Karpas-422 (cell line): Measurements from ENCODE around the gene NUDC. TPM values are rescaled to one million over a fixed set of nuclear protein-coding genes. Genes with fewer than 3 reads are reported as not detected.

Source experiments
- DNase-seq: peaks from one replicate; pipeline ENCODE4 v3.0.0-alpha.2; 2015
- H2AFZ ChIP-seq: fragments of 200-600 bp; sonication (generic); 2 replicates; pipeline ENCODE4 v1.6.1; 2014; ENCODE audit warnings: antibody characterized with exemption, low read length, mixed read lengths
- H3K27ac ChIP-seq: fragments of 200-600 bp; sonication (generic); 2 replicates; pipeline ENCODE4 v1.5.1; 2014; ENCODE audit warnings: mild to moderate bottlenecking, low read length, moderate library complexity
- H3K27me3 ChIP-seq: fragments of 200-600 bp; sonication (generic); 2 replicates; pipeline ENCODE4 v1.6.1; 2014; ENCODE audit warnings: low read length, mixed read lengths
- H3K36me3 ChIP-seq: fragments of 200-600 bp; sonication (generic); 2 replicates; pipeline ENCODE4 v1.6.1; 2014; ENCODE audit warnings: low read length, mixed read lengths; ENCODE audit not compliant: insufficient read depth
- H3K4me1 ChIP-seq: fragments of 200-600 bp; sonication (generic); 2 replicates; pipeline ENCODE4 v1.6.1; 2014; ENCODE audit warnings: mild to moderate bottlenecking, low read length, mixed read lengths
- H3K4me2 ChIP-seq: fragments of 200-600 bp; sonication (generic); 2 replicates; pipeline ENCODE4 v1.6.1; 2014; ENCODE audit warnings: low read length, low read depth, mild to moderate bottlenecking; ENCODE audit not compliant: poor library complexity, severe bottlenecking
- H3K4me3 ChIP-seq: fragments of 200-600 bp; sonication (generic); 2 replicates; pipeline ENCODE4 v1.5.1; 2014; ENCODE audit warnings: mild to moderate bottlenecking, antibody characterized with exemption, low read length, mixed read lengths
- H3K79me2 ChIP-seq: fragments of 200-600 bp; sonication (generic); 2 replicates; pipeline ENCODE4 v1.6.1; 2014; ENCODE audit warnings: mild to moderate bottlenecking, low read length, mixed read lengths
- H3K9ac ChIP-seq: fragments of 200-600 bp; sonication (generic); 2 replicates; pipeline ENCODE4 v1.6.0; 2014; ENCODE audit warnings: low read length
- H3K9me2 ChIP-seq: fragments of 200-600 bp; sonication (generic), shearing (Covaris generic); replicated peaks from 2 replicates; pipeline ENCODE4 v1.6.0; 2014; ENCODE audit warnings: mild to moderate bottlenecking, low read length, moderate library complexity; ENCODE audit not compliant: insufficient read depth
- H3K9me3 ChIP-seq: fragments of 300-700, 200-600 bp; sonication (generic); 2 replicates; pipeline ENCODE4 v1.6.1; 2014; ENCODE audit warnings: low read length, mixed read lengths
- H4K20me1 ChIP-seq: fragments of 200-600 bp; sonication (generic); 2 replicates; pipeline ENCODE4 v1.6.1; 2014; ENCODE audit warnings: mild to moderate bottlenecking, antibody characterized with exemption, low read length, low read depth; ENCODE audit not compliant: insufficient read depth
- total RNA-seq: library from RNA; depleted of rRNA; stranded (reverse); fragments of >200 nt; shearing (Covaris generic); gene quantifications from 2 replicates; pipeline ENCODE4 v1.2.3, GENCODE V29; 2014; ENCODE audit warnings: low replicate concordance

NUDC gene
- total RNA-seq, 1 experiment from 2014 or later, result 28.1 TPM

DNA sequence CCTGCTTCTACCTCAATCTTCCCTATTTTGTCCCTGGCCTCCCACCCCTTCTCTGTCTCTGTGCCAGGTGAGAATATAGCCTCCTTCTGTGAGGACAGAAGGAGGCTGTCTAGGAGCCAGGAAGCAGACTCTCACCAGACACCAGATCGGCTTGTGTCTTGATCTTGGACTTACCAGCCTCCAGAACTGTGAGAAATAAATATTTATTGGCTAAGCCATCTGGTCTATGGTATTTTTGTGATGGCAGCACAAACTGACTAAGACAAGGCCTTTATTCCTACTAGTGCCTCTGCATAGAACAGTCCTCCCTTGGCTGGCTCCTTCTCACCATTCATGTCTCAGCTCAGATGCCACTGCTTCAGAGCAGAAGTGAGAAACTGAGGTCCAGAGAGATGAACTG, 33.3 kb upstream of the NUDC start:
- Histone ChIP-seq H3K9me3 (no peaks in the 10 kb centered on the region), H3K9ac (no peak overlapping the region), H3K4me1 (peaks cover 20% of the 10 kb centered on the region), H4K20me1 (peaks cover 6% of the 10 kb centered on the region; the same call in 1 of the 2 replicates), H3K27me3 (no peaks in the 10 kb centered on the region), H3K4me2 (no peak overlapping the region), H3K36me3 (peaks cover 30% of the 10 kb centered on the region), H2AFZ (no peak overlapping the region), H3K79me2 (peaks cover 25% of the 10 kb centered on the region), H3K4me3 (no peak overlapping the region), H3K27ac (no peak overlapping the region), H3K9me2 (no peaks in the 10 kb centered on the region)
- DNase-seq, result no peak

DNA sequence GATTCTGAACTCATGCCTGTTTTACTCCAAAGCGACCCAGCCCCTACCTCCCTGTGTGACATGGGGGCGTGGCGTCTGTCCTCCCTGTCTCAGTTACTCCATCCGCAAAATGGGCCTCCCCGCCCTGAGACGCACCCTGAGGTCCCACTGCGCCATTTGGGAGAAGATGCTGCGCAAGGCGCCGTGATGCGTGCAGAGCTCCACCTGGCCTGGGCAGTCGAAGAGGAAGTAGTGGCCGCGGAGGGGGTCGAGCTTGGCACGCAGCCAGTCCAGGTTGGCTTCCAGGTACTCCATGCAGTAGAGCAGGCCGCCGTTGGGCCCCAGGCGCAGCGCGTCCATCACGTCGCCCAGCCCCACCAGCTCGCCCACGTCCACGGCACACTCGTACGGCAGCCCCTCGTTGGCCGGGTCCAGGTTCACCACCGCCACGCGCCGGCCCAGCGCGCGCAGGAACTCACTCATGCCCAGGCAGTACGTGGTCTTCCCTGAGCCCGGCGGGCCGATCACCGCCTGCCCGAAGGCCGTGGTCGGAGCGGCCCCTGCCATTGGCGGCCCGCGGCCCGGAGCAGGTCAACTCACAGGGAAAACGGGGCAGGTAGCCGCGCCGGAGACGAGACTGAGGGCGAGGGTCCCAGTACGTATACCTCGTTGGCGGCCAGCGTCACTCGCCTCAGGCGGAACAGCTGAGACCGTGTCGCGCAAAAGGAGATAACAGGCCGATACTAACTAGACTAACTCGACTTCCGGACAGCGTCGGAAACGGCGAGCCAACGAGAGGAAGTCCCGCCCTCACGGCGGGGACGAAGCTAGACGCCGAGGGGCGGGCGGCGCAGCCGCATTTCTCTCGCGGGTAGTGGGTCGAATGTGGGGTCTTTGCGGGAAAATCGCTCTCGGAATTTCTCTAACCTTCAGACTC, 31.7 kb upstream of the NUDC start, which contains the start of gene GPN2:
TSS of gene GPN2 (minus strand) at position 733 of the 916 bp plus-strand sequence. CDS start at position 546, 187 bp downstream.
- H3K36me3 ChIP-seq, result peaks cover 22% of the 10 kb centered on the region

DNA sequence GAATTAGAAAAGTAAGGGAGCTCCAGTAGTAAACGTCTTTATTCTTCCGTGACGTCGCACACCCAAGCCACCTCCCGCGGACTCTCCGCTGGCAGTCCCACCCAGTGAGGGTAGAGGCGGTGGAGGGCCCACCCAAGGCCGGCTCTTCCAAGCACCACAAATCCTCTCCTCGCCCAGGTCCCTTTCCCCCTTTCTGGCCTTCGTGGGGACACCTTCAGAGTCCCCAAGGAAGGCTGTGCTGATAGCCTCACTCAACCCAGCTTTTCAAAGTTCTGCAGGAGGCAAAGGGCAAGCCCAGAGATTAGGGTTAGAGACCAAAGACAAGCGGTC, 31.1 kb upstream of the NUDC start:
- H3K4me3 ChIP-seq, result peak overlapping the region; percentile 94
- no peak overlapping the region; the same call in 1 of the 2 replicates for H2AFZ ChIP-seq
- H3K27ac ChIP-seq, result peak overlapping the region; percentile 15; the same call in 1 of the 2 replicates
- H3K9me2 ChIP-seq, result no peaks in the 10 kb centered on the region
- no peaks in the 10 kb centered on the region for H3K27me3 ChIP-seq
- H3K4me2 ChIP-seq, result peak overlapping the region; percentile 84
- H4K20me1 ChIP-seq, result peaks cover 6% of the 10 kb centered on the region; the same call in 1 of the 2 replicates
- H3K9ac ChIP-seq, result peak overlapping the region; percentile 94
- no peaks in the 10 kb centered on the region for H3K9me3 ChIP-seq
- peaks cover 20% of the 10 kb centered on the region for H3K4me1 ChIP-seq
- no peak for DNase-seq
- peaks cover 22% of the 10 kb centered on the region for H3K79me2 ChIP-seq
- H3K36me3 ChIP-seq, result peaks cover 16% of the 10 kb centered on the region

More for the DNA sequence above, 31.7 kb upstream of the NUDC start, which contains the start of gene GPN2:
- peak within 1 kb of the TSS; percentile 83 for H3K27ac ChIP-seq
- H3K4me1 ChIP-seq, result peaks cover 20% of the 10 kb centered on the region
- peaks cover 22% of the 10 kb centered on the region for H3K79me2 ChIP-seq
- H3K9me3 ChIP-seq, result no peaks in the 10 kb centered on the region
- no peaks in the 10 kb centered on the region for H3K27me3 ChIP-seq
- peak within 1 kb of the TSS; percentile 94 for H3K9ac ChIP-seq
- peak; percentile 93 for DNase-seq
- no peaks in the 10 kb centered on the region for H3K9me2 ChIP-seq
- H4K20me1 ChIP-seq, result peaks cover 6% of the 10 kb centered on the region; the same call in 1 of the 2 replicates
- H2AFZ ChIP-seq, result peak within 1 kb of the TSS; percentile 75
- peak within 1 kb of the TSS; percentile 94 for H3K4me3 ChIP-seq
- peak within 1 kb of the TSS; percentile 84 for H3K4me2 ChIP-seq

DNA sequence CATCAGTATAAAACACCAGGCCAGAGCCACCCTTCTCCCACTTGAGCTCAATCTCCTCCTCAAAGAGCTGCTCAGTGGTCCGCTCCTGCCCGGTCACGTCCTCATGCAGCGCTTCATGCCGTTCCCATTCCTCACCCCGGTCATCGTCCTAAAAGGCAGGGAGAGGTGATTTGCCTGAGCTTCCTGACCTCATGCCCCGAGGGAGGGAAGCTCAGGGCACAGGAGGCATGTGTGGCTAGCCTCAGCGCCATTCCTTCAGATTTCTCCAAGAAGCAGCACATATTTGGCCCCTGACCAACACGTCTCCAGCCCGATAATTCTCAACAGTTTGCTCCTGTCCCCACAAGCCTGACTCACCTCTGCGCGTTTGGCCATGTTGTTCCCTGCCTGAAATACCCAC, 27.3 kb upstream of the NUDC start:
- H3K9me3 ChIP-seq, result no peaks in the 10 kb centered on the region
- no peak overlapping the region for H3K27ac ChIP-seq
- no peak for DNase-seq
- H3K4me2 ChIP-seq, result no peak overlapping the region
- peaks cover 5% of the 10 kb centered on the region; the same call in 1 of the 2 replicates for H3K36me3 ChIP-seq
- peaks cover 1% of the 10 kb centered on the region; the same call in 1 of the 2 replicates for H4K20me1 ChIP-seq
- no peaks in the 10 kb centered on the region for H3K9me2 ChIP-seq
- peaks cover 16% of the 10 kb centered on the region for H3K4me1 ChIP-seq
- H3K79me2 ChIP-seq, result peaks cover 29% of the 10 kb centered on the region
- no peak overlapping the region for H3K4me3 ChIP-seq
- no peak overlapping the region for H2AFZ ChIP-seq
- H3K9ac ChIP-seq, result no peak overlapping the region
- no peaks in the 10 kb centered on the region for H3K27me3 ChIP-seq

DNA sequence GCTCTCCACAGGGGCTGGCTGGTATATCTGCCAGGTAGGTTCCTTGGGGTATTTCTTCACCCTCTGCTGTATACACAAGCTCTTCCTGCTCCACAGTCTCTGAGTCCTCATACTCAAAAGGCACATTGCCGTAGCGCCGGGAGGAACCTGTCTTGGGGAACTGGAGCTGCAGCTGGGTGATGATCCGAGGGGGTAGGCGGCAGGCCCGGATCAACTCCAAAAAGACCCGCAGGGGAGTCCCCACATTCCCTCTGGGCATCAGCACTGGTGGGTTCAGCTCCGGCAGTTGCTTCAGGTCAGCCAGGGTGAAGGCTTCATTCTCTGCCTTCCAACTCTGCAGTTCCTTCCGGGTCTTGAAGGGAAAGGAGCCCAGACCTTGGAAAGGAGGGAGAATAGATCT, 24.2 kb upstream of the NUDC start:
- no peaks in the 10 kb centered on the region for H3K9me2 ChIP-seq
- no peak overlapping the region for H3K4me3 ChIP-seq
- peaks cover 18% of the 10 kb centered on the region for H3K4me1 ChIP-seq
- no peak overlapping the region for H2AFZ ChIP-seq
- H3K27ac ChIP-seq, result no peak overlapping the region
- no peak for DNase-seq
- no peaks in the 10 kb centered on the region for H4K20me1 ChIP-seq
- H3K9me3 ChIP-seq, result no peaks in the 10 kb centered on the region
- H3K36me3 ChIP-seq, result peaks cover 5% of the 10 kb centered on the region; the same call in 1 of the 2 replicates
- peaks cover 32% of the 10 kb centered on the region for H3K79me2 ChIP-seq
- no peak overlapping the region for H3K9ac ChIP-seq
- H3K27me3 ChIP-seq, result no peaks in the 10 kb centered on the region
- no peak overlapping the region for H3K4me2 ChIP-seq

GRCh38 chr1:26900001-26900814, 21.3 kb upstream of the NUDC start, which contains the start of gene GPATCH3:
Gene GPATCH3 (minus strand): TSS chr1:26900467. CDS start chr1:26900442, 25 bp downstream.
- Histone ChIP-seq H3K36me3 (peaks cover 5% of the 10 kb centered on the region; the same call in 1 of the 2 replicates), H3K9ac (peak within 1 kb of the TSS; percentile 80), H3K27me3 (no peaks in the 10 kb centered on the region), H3K27ac (peak within 1 kb of the TSS; percentile 30), H3K9me3 (no peaks in the 10 kb centered on the region), H3K79me2 (peaks cover 32% of the 10 kb centered on the region), H3K4me1 (peaks cover 18% of the 10 kb centered on the region), H3K4me2 (peak within 1 kb of the TSS; percentile 78), H3K9me2 (no peaks in the 10 kb centered on the region), H4K20me1 (no peaks in the 10 kb centered on the region), H2AFZ (peak within 1 kb of the TSS; percentile 85), H3K4me3 (peak within 1 kb of the TSS; percentile 81)
- DNase-seq, result peak; percentile 96

DNA sequence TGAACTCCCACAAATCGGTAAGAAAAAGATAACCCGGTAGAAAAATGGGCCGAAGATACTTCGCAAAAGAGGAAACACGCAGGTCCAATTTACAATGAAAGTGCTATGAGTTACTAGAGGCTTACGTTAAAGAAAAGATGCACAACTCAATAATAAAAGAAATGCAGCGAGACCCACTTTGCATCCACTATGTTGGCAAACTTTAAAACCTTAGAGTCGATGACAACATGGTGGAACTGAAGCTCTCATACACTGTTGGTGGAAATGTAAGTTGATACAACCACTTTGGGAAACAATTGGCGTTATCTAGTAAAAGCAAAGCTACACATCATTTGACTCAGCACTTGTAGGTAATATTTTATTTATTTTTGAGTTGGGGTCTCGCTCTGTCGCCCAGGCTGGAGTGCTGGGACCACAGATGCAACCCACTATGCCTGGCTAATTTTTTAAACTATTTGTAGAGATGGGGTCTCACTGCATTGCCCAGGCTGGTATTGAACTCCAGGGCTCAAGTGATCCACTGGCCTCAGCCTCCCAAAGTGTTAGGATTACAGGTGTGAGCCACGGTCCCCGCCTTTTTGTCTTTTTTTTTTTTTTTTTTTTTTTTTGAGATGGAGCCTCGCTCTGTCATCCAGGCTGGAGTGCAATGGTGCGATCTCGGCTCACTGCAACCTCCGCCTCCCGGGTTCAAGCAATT, 20.6 kb upstream of the NUDC start:
- no peak for DNase-seq
- H4K20me1 ChIP-seq, result no peaks in the 10 kb centered on the region
- H3K27ac ChIP-seq, result peak overlapping the region; percentile 30; the same call in 1 of the 2 replicates
- peak overlapping the region; percentile 80 for H3K9ac ChIP-seq
- H3K27me3 ChIP-seq, result no peaks in the 10 kb centered on the region
- H3K4me3 ChIP-seq, result peak overlapping the region; percentile 81
- H2AFZ ChIP-seq, result peak overlapping the region; percentile 85
- H3K36me3 ChIP-seq, result peaks cover 5% of the 10 kb centered on the region; the same call in 1 of the 2 replicates
- peaks cover 32% of the 10 kb centered on the region for H3K79me2 ChIP-seq
- no peaks in the 10 kb centered on the region for H3K9me2 ChIP-seq
- peaks cover 18% of the 10 kb centered on the region for H3K4me1 ChIP-seq
- no peaks in the 10 kb centered on the region for H3K9me3 ChIP-seq
- peak overlapping the region; percentile 78 for H3K4me2 ChIP-seq
